GM21825 (cell line): ENCODE results near the gene ZNF532.
"Not testable (repeated sequence)": the region's sequence is repeated elsewhere in the genome, so short reads cannot be mapped to it uniquely, and the experiment has no call there.

Experiments
- ATAC-seq: cut with Tn5 transposase; IDR thresholded peaks from one replicate; pipeline ENCODE4 v1.9.1; 2021; ENCODE audit warnings: mild to moderate bottlenecking, moderate library complexity; ENCODE audit not compliant: unreplicated experiment

ZNF532 gene

GRCh38 chr18:58900015-58900649 lies 35.5 kb downstream of the ZNF532 start:
- ATAC-seq: no peak

- no peak for ATAC-seq
Measured at GRCh38 chr18:58901143-58901542, 36.5 kb downstream of the ZNF532 start.

DNA sequence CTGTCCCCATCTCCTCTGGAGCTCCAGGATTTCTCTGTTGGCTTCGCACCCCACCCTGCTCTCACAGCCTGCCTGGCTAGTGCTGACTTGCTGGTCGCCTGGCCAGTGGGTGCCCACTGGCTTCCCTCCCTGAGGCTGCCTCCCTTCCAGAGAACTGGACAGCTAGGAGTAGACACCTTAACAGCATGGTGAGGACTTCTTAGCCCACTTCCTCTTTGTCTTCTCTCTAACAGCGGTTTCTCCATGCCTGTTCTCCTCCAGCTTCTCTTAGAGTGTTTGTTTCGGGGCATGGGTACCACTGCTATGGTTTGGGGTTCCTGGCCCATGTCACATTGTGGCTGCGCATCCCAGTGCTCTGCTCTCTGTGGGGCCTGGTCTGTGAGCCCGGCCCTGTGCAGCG lies 37.1 kb downstream of the ZNF532 start:
- ATAC-seq: no peak

DNA sequence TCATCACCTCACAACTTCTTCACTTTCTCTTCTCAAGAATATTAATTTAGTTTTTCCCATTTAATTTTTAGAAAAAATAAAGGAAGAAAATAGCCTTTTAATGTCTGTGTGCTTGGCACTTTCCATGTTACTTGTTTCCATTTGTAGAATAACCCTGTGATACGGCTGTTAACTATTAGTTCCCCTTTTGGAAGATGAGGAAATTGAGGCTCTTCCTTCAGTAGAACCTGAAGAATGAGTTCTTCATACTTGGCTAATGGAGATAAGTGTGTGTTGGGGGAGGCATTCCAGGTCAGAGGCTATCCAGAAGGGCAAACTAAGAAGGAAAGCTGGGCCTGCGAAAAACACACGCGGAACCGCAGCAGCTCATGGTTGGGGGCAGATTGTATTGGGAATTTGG lies 38.3 kb downstream of the ZNF532 start:
- no peak for ATAC-seq

GRCh38 chr18:58903533-58903932 lies 38.9 kb downstream of the ZNF532 start:
- no peak for ATAC-seq

- ATAC-seq: no peak
Measured at GRCh38 chr18:58905777-58906428, 41.2 kb downstream of the ZNF532 start.

DNA sequence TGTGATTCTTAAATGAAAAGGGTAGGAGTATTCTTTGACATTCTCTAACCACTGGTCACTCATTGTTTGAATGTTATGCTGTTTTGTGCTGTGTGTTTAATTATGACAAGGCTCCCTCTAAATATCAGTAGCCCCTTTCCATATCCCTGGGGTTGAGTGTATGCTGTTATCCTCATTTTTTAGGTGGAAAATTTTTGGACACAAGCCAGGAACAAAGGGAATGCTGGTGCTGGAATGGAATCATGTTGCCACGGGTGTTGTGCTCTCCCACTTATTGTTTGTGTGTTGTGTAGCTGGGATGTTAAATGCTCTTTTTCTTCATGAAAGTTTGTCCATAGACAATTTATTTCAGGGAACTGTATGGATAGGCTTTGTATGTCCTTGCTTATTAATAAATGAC lies 43.3 kb downstream of the ZNF532 start:
- no peak for ATAC-seq

GRCh38 chr18:58909521-58909920 lies 44.8 kb downstream of the ZNF532 start:
- no peak for ATAC-seq

DNA sequence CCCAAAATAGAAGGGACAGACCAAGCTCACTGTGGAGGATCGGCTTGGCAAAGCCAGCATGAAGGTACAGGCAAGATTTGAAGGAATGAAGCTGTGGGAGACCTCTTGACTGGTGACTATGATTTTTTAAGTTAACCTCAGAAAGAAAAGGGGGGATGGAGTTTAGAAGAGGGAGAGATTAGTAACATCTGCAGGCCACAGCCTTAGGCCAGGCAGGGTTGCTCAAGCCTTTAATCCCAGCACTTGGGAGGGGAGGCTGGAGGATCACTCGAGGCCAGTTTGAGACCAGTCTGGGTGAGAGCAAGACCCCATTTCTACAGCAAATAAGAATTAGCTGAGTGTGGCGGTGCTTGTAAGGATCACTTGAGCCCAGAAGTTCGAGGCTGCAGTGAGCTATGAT lies 46.6 kb downstream of the ZNF532 start:
- no peak for ATAC-seq

DNA sequence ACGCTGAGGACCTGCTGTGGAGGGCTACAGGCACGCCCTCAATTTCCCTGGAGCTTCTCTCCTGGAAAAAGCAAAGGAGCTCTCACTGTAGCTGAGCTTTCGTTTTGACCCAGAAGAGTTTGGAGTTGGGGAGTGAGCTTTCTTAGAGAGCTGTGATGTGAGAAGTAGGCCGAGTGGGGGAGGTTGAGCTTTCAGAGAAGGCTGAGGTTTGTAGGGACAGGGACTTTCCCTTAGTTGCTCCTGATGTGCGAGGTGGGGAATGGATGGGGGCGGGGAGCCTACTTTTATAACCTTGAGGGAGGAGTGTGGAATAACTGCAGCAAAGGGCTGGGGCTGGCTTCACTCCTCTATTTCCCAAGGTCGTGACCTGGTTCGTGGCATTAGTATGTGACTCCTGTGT lies 47.1 kb downstream of the ZNF532 start:
- ATAC-seq: no peak

DNA sequence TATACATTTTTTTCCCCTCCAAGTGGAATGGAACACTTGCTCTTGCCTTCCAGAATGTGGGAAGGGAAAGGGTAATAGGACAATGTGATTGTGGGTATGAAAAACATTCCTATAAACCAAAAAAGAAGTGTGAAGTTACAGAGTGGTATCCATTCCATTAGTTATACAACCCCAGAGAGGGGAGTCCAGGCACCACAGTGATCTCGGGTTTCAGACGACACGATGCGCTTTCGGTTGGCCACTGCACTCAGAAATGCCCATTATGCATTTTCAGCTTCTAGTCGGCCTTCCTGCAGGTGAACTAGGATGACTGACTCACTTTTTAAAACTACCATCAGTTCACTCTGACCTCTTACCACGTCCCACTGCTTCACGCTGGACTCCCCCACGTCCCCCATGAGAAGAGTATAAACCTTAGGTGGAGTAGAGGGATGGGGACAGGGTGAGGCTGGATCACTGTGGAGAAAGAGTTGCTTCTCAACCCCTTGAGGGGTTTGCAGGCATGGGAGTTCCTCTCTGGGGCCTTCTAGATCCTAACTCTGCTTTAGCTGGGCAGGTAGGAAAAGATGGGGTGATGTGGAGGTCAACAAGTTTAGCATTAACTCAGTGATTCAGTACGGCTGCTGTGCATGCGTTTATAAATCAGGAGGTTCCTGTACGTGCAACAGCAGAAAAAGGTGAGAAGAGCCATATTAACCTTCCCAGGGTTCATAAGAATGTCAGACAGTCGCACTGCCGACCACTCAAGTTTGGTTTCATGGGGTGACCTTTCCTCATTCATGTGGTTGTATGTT lies 50.5 kb downstream of the ZNF532 start:
- no peak for ATAC-seq

GRCh38 chr18:58915995-58916394 lies 51.3 kb downstream of the ZNF532 start:
- ATAC-seq: no peak

DNA sequence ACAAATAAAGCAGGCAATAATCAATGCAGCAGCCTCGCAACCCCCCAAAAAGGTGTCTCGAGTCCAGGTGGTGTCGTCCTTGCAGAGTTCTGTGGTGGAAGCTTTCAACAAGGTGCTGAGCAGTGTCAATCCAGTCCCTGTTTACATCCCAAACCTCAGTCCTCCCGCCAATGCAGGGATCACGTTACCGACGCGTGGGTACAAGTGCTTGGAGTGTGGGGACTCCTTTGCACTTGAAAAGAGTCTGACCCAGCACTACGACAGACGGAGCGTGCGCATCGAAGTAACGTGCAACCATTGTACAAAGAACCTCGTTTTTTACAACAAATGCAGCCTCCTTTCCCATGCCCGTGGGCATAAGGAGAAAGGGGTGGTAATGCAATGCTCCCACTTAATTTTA lies 55.3 kb downstream of the ZNF532 start:
- not testable (repeated sequence) for ATAC-seq

- no peak for ATAC-seq
Measured at GRCh38 chr18:58922995-58923394, 58.3 kb downstream of the ZNF532 start.

DNA sequence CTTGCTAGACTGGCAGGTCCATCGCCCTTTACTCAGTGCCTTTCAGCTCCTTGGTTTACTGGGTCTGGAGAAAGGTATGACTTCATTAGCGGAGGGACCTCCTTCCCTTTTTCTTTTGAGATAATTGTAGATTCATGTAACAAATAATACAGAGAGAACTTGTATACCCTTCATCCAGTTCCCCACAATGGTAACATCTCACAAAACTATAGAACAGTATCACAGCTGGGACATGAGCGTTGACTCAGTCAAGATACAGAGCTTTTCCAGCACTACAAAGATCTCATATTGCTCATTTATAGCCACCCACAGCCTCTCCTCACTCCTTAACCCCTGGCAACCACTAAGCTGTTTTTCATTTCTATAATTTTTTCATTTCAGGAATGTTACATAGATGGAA lies 59.8 kb downstream of the ZNF532 start:
- no peak for ATAC-seq

DNA sequence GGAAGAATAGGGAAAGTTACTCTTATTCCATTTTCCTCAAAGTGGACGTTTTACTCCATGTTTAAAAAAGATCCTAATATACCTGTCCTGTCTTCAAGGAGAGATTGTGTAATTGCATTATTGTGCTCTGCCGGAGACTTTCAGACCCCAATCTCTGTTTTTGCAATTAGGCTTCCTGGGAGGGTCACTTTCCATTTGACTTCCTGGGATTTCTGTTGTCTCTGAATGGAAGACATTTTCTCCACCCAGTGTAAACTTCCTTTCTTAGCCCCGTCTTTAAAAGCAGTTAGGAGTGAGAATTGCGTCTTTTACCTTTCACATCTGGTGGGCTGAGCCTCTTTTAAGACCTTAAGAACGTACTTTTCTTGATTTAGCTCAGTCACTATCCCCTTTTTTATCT lies 63.0 kb downstream of the ZNF532 start:
- ATAC-seq: no peak

GRCh38 chr18:58928386-58928785 lies 63.7 kb downstream of the ZNF532 start:
- ATAC-seq: no peak

DNA sequence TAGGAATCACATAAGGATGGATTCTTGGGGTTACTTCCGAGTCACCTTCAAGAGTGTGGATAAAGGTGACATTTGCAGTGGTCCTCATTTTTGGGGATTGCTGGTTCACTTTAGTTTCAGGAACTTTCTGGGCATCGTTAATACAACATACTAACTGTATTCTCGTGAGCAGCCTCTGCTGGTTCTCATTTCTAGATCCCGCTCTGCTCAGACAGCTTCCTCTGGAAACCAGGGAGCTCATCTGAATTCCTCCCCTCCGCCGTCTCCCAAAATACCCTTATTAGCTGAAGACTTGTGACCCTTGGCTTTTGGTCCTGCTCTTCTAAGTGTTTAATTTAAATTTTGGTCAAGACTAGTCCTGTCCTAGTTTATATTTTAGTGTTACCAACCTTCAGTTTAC lies 64.5 kb downstream of the ZNF532 start:
- ATAC-seq: no peak

- ATAC-seq: no peak
Measured at GRCh38 chr18:58934356-58934755, 69.7 kb downstream of the ZNF532 start.

DNA sequence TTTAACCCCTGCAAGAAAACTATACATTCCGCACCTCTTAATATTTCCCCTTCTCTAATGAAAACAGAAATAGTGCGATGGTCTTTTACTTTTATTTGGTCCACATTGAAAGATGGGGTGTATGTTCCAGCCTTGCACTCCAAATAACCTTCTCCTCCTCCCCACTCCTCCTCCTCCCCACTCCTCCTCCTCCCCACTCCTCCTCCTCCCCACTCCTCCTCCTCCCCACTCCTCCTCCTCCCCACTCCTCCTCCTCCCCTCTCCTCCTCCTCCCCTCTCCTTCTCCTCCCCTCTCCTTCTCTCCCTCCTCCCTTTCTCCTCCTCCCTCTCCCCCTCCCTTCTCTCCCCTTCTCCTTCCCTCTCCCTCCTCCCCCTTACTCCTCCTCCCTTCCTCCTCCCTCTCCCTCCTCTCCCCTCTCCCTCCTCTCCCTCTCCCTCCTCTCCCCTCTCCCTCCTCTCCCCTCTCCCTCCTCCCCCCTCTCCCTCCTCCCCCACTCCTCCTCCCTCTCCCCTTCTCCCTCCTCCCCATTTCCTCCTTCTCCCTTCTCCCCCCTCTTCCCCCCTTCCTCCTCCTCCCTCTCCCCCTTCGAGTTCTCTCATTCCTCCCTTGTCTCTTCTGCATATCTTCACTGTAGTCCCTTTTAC lies 70.4 kb downstream of the ZNF532 start:
- ATAC-seq: no peak

DNA sequence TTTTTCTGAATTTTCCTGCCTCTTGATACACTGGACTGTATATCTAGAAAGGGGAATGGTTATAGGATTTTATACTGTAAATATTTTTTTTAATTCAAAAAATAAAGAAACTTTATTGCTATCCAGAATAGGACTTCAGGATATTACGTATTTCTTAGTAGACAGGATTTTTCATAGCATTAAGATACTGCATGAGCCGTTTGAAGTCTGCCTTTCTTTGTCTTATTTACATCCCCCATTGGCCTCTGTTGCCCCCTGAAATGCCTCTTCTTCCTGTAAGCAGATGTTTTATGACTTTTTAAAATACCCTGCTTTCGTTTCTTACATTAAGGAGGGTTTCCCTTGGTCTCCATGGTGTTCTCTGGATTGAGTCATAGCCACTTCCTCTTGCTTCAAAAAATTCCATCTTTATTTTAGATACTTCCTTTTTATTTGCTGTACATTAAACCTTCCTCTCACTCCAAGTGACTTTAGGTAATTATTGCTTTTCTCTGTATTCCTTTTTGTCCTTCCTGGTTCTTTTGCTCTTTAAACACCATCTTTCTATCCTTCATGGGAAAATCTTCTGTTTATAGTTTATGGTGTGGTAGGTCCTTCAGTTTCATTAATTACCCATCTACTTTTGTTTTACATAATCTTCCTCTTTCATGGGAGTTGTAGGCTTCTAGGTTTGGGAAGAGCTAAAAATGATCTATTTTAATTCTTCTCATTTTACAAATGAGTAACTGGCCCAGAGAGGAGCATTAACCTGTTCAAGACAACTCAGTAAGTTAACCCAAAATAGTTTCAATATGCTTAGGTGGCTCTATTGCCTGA lies 72.6 kb downstream of the ZNF532 start:
- ATAC-seq: no peak
